HG03039 (cell line): Measurements from ENCODE around the gene BBS9.
"Not testable (repeated sequence)": the region's sequence is repeated elsewhere in the genome, so short reads cannot be mapped to it uniquely, and the experiment has no call there.

Source experiments
- ATAC-seq: cut with Tn5 transposase; IDR thresholded peaks from one replicate; pipeline ENCODE4 v1.9.1; 2021; ENCODE audit warnings: mild to moderate bottlenecking, moderate library complexity; ENCODE audit not compliant: unreplicated experiment

Gene BBS9

DNA sequence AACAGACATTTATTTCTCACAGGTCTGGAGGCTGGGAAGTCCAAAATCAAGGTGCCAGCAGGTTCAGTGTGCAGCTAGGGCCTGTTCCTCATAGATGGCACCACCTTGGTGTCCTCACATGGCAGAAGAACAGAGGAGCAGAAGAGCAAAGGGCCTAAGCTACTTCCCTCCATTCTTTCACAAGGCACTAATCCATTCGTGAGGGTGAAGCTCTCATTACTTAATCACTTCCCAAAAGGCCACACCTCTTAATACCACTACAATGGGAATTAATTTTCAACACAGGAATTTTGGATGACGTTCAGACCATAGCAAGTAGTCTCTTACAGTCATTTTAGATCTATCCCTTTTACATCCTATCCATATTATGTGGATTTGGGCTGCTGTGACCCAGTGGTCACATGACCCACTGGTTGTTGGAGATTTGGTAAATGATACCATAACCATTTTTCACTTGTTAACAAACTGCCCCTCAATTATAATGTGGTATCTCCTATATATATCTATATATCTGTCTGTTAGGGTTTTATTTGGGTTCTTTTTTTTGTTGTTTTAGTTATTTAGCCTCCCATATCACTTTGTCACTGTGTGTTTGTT lies 63.4 kb downstream of the BBS9 start:
- no peak for ATAC-seq

DNA sequence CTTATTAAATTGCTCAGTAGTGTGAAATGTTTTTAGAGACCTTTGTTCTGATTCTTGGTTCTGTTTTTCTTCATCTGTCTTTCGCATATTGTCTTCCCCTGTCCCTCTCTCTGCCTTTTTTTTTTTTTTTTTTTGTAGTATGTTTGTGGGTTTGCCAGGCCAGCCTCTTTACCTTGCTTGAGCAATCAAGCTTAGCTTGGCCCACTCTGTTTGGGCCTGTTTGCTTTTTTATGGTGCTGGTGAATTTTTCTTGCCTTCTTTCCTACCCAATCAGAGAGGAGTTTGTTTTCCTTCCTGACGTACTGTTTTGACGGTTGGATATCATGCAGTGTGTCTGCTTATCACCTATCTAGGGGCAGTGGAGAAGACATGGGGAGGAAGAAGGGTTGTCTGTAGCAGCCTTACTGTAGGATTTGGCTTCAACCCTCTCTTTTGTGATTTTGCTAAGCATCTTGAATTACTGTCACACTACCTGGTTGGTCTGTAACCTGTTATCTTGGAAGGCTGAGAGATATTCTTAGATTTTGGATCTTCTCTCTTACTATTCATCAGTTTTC lies 64.0 kb downstream of the BBS9 start:
- ATAC-seq, result no peak

DNA sequence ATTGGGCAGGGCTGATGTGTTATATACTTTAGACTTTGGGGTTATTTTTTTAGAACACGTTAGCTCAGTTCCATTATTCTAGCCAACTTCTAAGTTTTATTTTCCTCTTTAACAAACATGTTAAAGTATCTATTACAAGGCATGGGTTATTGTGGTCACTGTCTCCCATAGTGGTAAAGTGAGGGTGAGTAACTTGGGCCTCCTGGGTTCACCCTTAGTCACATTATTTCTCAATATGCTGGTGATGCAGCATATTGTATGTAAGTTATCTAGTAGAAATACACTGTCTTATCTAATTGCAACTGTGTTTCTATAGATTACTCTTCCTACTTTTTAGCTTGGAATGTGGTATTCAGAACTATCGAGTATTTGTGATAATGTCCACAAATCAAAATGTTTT lies 65.9 kb downstream of the BBS9 start:
- ATAC-seq, result no peak

DNA sequence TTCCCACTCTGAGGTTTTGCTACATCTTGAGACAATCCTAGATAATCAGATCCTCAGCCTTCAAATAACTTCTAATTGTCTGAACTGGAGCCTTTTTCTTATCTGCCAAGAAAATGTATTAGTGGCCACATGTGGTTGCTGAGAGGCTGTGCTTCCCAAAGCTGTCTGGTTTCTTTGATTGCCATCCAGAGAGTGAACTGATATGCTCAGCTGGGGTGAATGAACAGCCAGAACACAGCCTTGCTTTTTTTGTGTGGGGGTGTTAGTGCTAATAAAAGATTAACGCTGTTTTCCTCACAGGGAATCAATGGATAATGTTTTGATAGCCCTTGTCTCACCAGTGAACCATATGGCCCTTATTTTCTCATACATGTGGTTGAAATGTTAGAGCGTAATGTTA lies 66.9 kb downstream of the BBS9 start:
- ATAC-seq, result no peak

DNA sequence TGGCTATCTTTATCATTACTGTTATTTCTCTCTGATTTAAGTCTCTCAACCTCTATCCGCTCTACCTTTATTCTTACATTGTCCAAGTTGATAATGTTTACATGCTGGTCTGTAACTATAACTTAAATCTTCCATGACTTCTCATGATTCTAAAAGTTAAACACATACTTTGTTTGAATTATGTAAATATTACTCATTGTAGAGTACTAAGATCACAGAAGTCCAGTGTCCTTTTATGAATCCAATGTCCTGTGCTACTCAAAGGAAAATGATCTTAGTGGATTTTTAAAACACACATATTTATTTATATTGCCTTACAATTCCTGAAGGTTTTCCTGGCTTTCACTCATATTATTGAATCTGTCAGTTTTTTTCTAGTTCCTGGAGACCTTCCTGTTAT lies 70.9 kb downstream of the BBS9 start:
- no peak for ATAC-seq

DNA sequence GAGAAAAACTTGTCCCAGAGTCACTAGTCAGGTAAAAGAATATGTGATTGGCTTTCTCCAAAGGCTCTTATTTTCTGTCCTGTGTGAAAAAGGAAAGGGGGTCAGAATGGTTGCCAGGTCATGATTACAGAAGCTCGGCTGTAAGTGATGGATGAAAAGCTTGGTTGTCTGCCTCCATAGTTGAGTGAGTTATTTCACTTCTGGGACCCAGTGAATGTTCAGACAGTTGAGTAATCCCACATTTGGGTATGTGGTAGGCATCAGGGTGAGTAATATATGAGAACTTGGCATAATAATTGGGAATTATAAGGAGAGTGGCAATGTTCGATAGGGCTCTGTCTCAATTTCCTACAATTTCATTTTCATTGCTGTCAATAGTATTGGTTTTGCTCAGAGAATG lies 72.5 kb downstream of the BBS9 start:
- no peak for ATAC-seq

DNA sequence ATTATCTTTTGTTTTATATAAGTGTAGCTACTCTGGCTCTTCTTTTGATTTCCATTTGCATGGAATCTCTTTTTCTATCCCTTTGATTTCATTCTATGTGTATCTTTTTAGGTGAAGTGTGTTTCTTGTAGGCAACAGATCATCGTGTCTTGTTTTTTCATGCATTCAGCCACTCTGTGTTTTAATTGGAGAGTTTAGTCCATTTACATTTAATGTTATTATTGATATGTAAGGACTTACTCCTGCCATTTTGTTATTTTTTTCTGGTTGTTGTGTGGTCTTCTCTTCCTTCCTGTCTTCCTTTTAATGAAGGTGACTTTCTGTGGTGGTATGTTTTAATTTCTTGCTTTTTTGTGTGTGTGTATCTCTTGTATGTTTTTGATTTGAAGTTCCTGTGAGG lies 81.6 kb downstream of the BBS9 start:
- no peak for ATAC-seq

DNA sequence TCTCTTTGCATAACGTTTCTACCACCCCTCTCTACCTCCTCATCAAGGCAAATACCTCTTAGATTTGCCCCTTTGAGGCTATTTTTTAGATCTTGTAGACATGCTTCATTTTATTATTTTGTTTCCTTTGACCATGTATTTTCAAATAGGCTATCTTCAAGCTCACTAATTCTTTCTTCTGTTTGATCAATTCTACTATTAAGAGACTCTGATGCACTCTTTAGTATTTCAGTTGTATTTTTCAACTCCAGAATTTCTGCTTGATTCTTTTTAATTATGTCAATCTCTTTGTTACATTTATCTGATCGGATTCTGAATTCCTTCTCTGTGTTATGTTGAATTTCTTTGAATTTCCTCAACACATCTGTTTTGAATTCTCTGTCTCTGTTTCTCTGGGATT lies 82.8 kb downstream of the BBS9 start:
- no peak for ATAC-seq

DNA sequence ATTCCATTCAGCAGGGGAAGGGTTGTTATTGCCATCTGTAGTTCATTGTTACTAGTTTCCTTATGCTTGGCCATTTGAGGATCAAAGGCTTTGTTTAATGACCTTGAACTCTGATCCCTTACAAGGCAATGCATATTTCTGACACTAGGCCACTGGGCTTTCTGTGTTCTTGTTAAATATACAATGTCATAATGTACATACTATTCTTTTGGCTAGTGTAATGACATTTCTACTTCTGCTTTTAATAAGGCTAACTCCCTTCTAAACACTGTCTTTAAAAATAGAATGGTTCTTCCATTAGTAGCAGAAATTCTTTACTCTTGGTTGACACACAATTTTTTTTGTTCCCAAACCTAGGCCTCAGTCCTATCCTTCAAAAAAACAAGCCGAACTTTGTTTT lies 86.6 kb downstream of the BBS9 start:
- no peak for ATAC-seq

DNA sequence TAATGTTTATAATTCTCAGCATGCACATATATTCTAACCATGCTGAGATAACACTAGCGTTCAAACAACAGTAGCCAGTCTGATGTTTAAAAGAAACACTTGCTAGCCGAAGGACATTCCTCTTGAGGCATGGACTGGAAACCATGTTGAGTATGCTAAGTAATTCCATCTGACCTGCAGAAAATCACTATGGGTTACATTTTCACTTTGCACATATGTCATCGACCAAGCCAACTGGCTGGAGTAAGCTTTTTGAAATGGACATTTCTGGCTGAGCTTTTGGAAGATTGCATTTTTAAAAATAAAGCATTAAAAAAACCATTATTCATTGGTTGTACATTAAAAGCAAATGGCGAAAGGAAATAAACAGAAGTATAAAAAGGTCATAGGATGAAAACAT lies 88.2 kb downstream of the BBS9 start:
- ATAC-seq, result no peak

DNA sequence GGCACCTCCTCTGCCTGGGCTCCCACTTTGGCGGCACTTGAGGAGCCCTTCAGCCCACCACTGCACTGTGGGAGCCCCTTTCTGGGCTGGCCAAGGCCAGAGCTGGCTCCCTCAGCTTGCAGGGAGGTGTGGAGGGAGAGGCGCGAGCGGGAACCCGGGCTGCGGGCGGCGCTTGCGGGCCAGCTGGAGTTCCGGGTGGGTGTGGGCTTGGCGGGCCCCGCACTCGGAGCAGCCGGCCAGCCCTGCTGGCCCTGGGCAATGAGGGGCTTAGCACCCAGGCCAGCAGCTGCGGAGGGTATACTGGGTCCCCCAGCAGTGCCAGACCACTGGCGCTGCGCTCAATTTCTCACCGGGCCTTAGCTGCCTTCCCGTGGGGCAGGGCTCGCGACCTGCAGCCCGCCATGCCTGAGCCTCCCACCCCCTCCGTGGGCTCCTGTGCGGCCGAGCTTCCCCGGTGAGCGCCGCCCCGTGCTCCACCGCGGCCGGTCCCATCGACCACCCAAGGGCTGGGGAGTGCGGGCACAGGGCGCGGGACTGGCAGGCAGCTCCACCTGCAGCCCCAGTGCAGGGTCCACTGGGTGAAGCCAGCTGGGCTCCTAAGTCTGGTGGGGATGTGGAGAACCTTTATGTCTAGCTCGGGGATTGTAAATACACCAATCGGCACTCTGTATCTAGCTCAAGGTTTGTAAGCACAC lies 89.6 kb downstream of the BBS9 start:
- not testable (repeated sequence) for ATAC-seq

DNA sequence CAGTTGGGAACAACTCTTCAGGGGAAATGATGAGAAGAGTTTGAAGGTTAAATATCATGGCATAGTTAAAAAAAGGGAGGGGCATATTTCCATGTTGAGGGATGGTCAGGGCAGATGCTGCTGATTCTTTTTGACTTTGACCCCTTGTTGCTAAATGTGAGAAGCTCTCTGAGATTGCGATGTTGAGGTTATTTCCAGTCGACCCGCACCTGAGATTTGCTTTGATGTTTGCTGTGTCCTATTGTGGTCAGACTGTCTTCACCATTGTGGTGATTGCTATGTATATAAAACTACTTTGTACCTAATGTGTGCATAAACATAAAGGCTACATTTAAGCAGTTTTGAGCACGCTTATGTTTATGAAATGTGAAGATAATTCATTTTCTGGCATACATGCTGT lies 90.9 kb downstream of the BBS9 start:
- ATAC-seq, result no peak

DNA sequence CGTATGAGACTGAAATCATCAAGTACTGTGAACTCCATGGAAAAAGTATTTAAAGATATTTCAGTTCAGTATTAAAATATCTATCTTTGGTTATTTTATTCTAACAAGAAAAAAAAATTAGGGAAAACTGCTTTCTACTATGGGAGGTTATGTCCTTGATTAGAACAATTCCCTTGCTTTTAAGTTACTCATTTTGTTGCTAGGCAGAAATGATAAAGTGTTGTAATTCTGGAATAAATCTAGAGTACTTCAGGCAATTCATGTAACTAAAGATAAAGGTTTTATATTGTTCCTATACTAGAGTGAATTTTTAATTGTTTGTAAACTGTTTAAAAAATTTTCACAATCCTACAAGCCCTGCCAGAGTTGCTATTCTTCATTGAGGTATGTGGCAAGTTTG lies 92.0 kb downstream of the BBS9 start:
- ATAC-seq, result no peak

DNA sequence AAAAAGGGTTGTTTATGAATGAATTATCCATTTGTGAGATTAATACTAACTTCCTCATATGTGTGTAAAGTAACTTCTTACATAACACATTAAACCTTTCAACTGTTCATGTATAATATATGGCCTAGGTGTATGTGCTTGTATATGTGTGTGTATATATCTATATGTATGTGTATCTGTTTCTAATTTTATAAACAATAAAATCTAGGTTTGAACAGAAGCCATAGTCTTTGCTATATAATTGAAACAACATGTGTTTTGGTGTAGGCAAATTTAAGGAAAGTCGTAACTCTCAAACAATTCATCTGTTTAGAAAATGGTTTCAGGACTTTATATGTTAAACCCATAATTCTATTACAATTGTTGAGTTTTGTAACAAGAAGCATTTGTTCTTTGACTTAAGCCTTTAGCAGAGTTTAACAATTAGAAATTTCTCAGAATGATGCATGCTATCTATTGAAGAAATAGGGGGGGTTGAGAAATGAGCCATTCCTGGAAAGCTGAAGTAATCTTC lies 103.3 kb downstream of the BBS9 start:
- no peak for ATAC-seq

DNA sequence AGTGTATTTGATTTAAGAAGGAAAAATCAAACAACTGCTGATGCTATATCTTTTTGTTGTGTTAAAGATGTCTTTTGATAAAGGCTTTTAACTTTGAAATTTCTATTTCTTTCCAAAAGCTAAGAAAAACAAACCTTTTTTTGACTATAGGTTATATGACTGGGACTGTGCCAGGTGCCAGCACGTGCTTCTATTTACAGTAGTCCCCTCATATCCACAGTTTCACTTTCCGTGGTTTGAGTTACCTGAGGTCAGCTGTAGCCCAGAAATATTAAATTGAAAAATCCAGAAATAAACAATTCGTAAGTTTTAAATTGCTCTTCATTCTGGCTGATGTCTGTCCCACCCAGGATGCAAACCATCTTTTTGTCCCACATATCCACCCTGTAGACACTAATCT lies 104.3 kb downstream of the BBS9 start:
- no peak for ATAC-seq

DNA sequence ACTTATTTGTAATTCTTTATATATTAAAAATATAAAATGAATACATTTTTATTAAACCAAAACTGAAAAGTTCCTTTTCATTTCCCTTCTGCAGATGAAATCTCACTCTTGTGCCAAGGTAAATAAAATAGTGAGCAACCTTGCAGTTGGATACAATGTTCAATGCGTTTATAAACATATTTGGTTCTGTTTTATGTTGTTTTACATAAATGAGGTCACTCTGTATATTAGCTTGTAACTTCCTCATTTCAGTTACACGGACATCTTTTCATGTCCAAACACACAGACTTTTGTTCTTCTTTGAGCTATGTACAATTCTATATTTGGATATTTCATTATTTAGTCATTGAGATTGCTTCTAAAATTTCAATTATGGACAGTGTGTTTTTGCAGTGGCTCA lies 107.7 kb downstream of the BBS9 start:
- no peak for ATAC-seq

DNA sequence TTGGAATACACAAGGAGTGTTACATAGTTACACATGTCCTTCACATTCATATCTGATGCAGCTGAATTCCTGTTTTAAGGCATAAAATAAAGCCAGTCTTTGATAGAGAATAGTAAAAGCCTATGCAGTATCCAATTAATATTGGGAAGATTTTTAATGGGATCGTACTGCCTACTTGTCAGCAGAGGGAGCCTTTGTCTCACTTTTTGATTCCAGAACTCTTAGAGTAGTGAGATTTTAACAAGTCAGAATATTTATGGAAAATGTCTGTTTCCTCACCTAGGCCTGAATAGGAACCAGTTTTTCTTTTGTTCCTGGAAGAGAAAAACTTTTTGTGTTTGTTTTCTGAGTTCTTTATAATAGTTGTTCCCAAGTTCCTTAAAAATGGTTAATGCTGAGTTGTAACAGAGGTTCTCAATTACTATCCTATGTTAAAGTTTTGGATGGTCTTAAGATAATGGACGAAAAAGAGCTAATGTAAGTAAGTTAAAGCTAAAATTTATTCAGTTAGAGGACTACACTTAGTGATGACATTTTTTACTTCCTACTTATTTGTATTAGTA lies 114.0 kb downstream of the BBS9 start:
- no peak for ATAC-seq

DNA sequence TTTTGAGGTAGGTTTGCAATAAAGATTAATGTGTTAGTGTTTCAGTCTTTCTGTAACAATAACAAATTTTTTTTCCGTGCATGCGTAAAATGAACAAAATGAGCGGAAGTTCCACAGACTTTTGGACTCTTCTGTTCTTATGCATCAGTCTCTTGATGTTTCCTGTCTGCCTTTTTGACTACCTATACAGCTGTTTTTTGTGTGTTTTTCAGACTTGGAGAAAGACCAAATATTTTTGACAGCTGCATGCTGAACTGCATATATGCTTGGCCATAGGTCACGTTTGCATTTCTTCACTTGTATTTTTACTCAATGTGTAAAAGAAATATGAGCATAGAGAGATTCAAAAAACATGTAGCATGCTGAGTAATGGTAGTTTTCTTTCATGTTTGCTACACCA lies 119.3 kb downstream of the BBS9 start:
- ATAC-seq, result no peak

DNA sequence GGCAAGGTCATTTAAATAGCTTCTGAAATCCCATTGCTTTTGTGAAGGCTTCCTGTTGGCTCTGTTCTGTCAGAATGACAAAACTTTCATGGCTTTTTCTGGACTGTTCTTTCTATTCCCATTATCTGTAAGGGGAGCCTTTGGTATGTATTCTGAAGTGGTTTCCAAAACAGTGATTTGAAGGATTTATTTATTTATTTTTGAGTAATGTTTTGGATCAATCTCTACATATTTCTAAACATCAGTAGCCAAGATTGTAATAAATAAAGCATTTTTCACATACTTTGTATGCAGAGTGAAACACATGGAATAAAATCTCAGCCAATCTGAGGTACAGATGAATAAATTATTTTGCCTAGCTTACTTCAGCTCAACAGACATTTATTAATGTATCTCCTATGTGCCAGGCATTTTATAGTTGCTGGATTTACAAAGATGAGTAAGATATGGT lies 121.1 kb downstream of the BBS9 start:
- no peak for ATAC-seq

DNA sequence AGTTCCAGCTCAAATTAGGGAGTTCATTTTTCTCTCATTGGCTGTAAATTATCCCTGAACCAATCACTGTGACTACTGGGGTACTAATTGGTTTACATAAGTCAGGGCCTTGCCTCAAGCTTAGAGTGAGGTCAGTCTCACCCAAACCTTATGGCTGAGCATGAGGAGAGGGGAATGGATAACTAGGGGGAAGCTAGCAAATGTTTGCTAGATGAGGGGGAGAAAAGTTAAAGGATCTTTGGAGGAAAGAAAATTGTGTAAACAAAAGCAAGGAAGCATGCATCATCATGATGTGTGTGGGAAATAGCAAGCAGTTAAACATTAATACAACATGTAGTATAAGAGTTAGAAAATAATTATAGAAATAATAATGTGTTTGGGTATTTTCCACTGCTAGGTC lies 121.9 kb downstream of the BBS9 start:
- no peak for ATAC-seq

DNA sequence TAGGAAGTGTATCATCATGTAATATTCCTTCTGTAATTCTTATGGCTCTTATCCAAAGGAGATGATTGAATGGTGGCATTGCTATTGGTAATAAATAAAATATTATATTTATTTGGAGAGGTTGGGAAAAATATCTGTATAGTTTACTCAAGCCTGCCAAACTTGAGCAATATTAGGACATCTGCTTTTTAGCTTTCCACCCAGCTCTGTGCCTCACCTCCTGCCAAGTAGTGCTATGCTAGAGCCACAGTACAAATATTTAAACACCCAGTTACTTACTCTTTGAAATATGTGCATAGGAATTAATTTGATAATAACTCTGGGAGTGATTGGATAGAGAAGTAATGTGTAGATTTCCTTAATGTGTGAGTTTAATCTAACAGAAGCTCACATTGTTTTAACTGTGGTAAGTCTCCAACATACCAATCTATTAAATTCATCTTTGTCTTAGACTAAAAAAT lies 129.2 kb downstream of the BBS9 start:
- ATAC-seq, result no peak

DNA sequence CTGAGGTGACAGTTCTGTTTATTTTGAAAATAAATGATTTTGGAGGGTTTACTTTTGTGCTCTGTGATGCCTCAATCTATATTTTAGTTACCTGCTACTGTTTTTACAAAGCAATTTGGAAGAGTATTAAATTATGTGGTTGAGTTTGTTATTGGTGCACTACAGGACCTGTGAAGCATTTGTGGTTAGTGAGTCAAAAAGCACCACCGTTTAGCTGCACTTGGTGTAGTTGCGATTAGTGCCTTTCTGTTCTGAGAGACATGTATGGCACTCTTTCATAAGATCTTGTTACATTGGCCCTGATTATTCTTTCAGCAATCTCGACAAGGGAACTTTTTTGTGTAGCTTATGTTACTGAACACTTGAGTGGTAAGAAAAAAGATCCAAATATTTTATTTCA lies 132.2 kb downstream of the BBS9 start:
- no peak for ATAC-seq
